Central memory CD4-positive, alpha-beta T cell (primary cell): Measurements from ENCODE around the gene ACVR1.

Source experiments
- DNase-seq: peaks from one replicate; pipeline ENCODE4 v3.0.0; 2022

ACVR1 gene

GRCh38 chr2:157825885-157826284 is 50.2 kb downstream of the ACVR1 start:
- no peak for DNase-seq

GRCh38 chr2:157822993-157823392 is 53.1 kb downstream of the ACVR1 start:
- DNase-seq = no peak

- DNase-seq = no peak
Measured at GRCh38 chr2:157822533-157822932, 53.6 kb downstream of the ACVR1 start.

GRCh38 chr2:157821519-157822131 is 54.5 kb downstream of the ACVR1 start:
- DNase-seq = no peak

- no peak for DNase-seq
Measured at GRCh38 chr2:157820193-157820592, 55.9 kb downstream of the ACVR1 start.

- no peak for DNase-seq
Measured at GRCh38 chr2:157819761-157820160, 56.4 kb downstream of the ACVR1 start.

GRCh38 chr2:157818227-157818626 is 57.9 kb downstream of the ACVR1 start:
- no peak for DNase-seq

- DNase-seq = no peak
Measured at GRCh38 chr2:157815421-157815820, 60.7 kb downstream of the ACVR1 start.

- DNase-seq = no peak
Measured at GRCh38 chr2:157813467-157813866, 62.7 kb downstream of the ACVR1 start.

- no peak for DNase-seq
Measured at GRCh38 chr2:157810037-157810436, 66.1 kb downstream of the ACVR1 start.

- DNase-seq = no peak
Measured at GRCh38 chr2:157809212-157809611, 66.9 kb downstream of the ACVR1 start.

GRCh38 chr2:157808421-157808820 is 67.7 kb downstream of the ACVR1 start:
- DNase-seq = no peak

- DNase-seq = no peak
Measured at GRCh38 chr2:157806426-157807077, 69.6 kb downstream of the ACVR1 start.

GRCh38 chr2:157805519-157805918 is 70.6 kb downstream of the ACVR1 start:
- DNase-seq = no peak

- DNase-seq = no peak
Measured at GRCh38 chr2:157804355-157804754, 71.8 kb downstream of the ACVR1 start.

- DNase-seq = no peak
Measured at GRCh38 chr2:157803952-157804351, 72.2 kb downstream of the ACVR1 start.

GRCh38 chr2:157803476-157803875 is 72.7 kb downstream of the ACVR1 start:
- DNase-seq = no peak

- DNase-seq = no peak
Measured at GRCh38 chr2:157800838-157801495, 75.2 kb downstream of the ACVR1 start.

- no peak for DNase-seq
Measured at GRCh38 chr2:157793053-157793612, 83.0 kb downstream of the ACVR1 start.

GRCh38 chr2:157792335-157793052 is 83.6 kb downstream of the ACVR1 start:
- no peak for DNase-seq

GRCh38 chr2:157790780-157791179 is 85.3 kb downstream of the ACVR1 start:
- no peak for DNase-seq

GRCh38 chr2:157789933-157790511 is 86.1 kb downstream of the ACVR1 start:
- DNase-seq = no peak

GRCh38 chr2:157789256-157789655 is 86.9 kb downstream of the ACVR1 start:
- DNase-seq = no peak
